ENCODE results near the gene YY1AP1. TPM values are rescaled to one million over a fixed set of nuclear protein-coding genes. Genes with fewer than 3 reads are reported as not detected.
"Not testable (repeated sequence)": the region's sequence is repeated elsewhere in the genome, so short reads cannot be mapped to it uniquely, and the experiment has no call there.

Gene YY1AP1
- total and polyA plus RNA-seq, 4 donors = 13.3 to 43.8 (median 26.6) TPM

DNA sequence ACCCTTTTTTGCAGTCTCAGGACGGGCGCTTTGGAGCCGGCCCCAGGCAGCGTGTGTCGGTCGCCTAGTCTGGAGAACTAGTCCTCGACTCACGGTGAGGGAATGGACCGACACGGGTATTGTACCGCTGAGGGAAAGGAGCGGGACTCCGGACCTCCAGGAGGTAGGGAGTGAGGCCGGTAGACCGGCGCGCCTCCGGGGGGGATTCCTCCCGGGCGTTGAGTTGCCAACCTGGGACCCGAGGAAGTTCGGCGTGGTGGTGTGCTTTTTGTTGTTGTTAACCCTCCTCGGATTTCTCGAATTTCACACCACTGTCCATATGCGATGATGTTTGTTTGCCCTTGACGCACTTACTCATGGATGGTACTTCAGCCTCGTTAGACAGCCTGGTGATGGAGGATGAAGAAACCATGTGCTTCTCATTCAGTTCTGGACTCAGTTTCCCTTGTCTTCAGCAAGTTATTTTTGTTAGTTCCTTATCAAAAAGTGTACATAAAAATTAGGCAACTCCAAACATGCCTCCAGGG is 570 bp upstream of the YY1AP1 start, which contains the start of gene DAP3:
DAP3 (plus strand) TSS at position 11 of the 527 bp plus-strand sequence. CDS start 20,689 bp downstream, outside the sequence.
- Histone ChIP-seq H3K9ac (ENCODE audit: low read depth in 1 of 2, low read length in 2 of 2) (peak within 1 kb of the TSS; percentile 86 to 100), H3K27ac (ENCODE audit: low read depth in 1 of 2, low read length in 2 of 2) (peak within 1 kb of the TSS; percentile 95 to 99), H3K4me3 (ENCODE audit: low read depth in 1 of 3, low read length in 3 of 3) (peak within 1 kb of the TSS; percentile 70 to 93 (median 88)), H3K4me1 (ENCODE audit: control insufficient read depth in 4 of 4, insufficient read depth in 4 of 4, low read length in 3 of 4) (peaks cover 11 to 17% (median 13%) of the 10 kb centered on the region in 4 donors)
- DNase-seq (ENCODE audit: low spot score); H3K9me3 ChIP-seq (ENCODE audit: control insufficient read depth in 4 of 4, low read length in 3 of 4); H3K36me3 ChIP-seq (ENCODE audit: control insufficient read depth in 4 of 4, insufficient read depth in 3 of 4, low read depth in 1 of 4, low read length in 3 of 4); H3K27me3 ChIP-seq (ENCODE audit: control insufficient read depth in 4 of 4, insufficient read depth in 4 of 4, low read length in 3 of 4): not testable (repeated sequence)
- WGBS = under 1% methylated on average over 28 of the region's 28 CpGs

DNA sequence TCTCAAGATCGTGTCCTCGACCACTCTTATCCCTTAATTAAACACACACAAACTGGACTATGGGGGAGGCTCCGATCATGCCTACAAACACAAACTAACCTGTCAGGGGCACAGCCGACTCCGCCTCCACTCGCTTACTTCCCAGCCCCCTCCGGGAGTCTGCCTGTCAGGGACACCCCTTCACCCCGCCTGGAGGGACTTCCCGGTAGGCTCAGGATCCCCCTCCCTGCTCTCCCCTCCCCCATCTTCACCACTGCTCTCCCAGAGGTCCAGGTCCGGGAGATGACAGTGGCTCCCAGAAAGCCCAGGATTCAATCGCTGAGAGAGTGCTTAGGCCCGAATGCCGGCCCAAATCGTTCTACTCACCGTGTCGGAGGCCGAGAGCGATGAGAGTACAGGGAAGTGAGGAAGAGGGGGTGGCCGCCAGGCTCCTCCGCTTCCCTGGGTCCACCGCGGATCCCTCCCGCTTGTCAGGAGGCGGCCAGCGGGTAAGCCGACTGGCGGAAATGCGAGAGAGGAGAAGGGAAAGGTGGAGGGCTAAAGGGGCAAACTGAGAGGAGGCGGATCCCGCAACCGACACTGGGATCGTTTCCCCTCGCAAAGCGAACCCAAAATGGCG is 760 bp downstream of the YY1AP1 start:
- H3K9me3 ChIP-seq (ENCODE audit: control insufficient read depth in 4 of 4, low read length in 3 of 4); DNase-seq (ENCODE audit: low spot score); H3K27me3 ChIP-seq (ENCODE audit: control insufficient read depth in 4 of 4, insufficient read depth in 4 of 4, low read length in 3 of 4); H3K36me3 ChIP-seq (ENCODE audit: control insufficient read depth in 4 of 4, insufficient read depth in 3 of 4, low read depth in 1 of 4, low read length in 3 of 4): not testable (repeated sequence)
- under 1% methylated on average over 27 of the region's 35 CpGs for WGBS
- H3K27ac ChIP-seq (ENCODE audit: low read depth in 1 of 2, low read length in 2 of 2) = peak overlapping the region; percentile 95 to 99
- peak overlapping the region; percentile 70 to 88 (median 78) for H3K4me3 ChIP-seq (ENCODE audit: low read depth in 1 of 3, low read length in 3 of 3)
- H3K4me1 ChIP-seq (ENCODE audit: control insufficient read depth in 4 of 4, insufficient read depth in 4 of 4, low read length in 3 of 4) = peaks cover 9 to 17% (median 12%) of the 10 kb centered on the region in 4 donors
- H3K9ac ChIP-seq (ENCODE audit: low read depth in 1 of 2, low read length in 2 of 2) = peak overlapping the region; percentile 86 to 100

DNA sequence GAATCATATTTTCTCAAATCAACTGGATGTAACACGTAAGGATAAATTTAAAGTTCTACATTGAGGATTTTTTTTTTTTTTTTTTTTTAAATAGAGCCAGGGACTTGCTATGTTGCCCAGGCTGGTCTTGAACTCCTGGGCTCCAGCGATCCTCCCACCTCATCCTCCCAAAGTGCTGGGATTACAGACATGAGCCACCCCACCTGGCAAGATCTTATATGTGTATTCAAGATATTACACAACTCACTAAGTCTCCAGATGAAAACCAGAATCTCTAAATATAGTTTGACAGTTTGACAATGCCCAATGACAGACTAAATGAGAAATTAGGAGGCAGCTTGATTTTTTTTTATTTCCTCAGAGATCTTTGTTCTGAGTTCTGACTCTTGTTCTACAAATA is 6.8 kb downstream of the YY1AP1 start:
- TF ChIP-seq GABPA (IDR thresholded peaks at IDR 0.05 in 1 of 2, conservative IDR thresholded peaks at IDR 0.05 in 1 of 2) (no peak), JUND (IDR thresholded peaks at IDR 0.05) (no peak), HNF4G (IDR thresholded peaks at IDR 0.05) (no peak), FOXA1 (IDR thresholded peaks at IDR 0.05) (no peak), NR2F2 (IDR thresholded peaks at IDR 0.05) (no peak)
- TF ChIP-seq, protein P1, sequence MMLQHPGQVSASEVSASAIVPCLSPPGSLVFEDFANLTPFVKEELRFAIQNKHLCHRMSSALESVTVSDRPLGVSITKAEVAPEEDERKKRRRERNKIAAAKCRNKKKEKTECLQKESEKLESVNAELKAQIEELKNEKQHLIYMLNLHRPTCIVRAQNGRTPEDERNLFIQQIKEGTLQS (IDR thresholded peaks at IDR 0.05) = no peak
- TF ChIP-seq, protein P2, sequence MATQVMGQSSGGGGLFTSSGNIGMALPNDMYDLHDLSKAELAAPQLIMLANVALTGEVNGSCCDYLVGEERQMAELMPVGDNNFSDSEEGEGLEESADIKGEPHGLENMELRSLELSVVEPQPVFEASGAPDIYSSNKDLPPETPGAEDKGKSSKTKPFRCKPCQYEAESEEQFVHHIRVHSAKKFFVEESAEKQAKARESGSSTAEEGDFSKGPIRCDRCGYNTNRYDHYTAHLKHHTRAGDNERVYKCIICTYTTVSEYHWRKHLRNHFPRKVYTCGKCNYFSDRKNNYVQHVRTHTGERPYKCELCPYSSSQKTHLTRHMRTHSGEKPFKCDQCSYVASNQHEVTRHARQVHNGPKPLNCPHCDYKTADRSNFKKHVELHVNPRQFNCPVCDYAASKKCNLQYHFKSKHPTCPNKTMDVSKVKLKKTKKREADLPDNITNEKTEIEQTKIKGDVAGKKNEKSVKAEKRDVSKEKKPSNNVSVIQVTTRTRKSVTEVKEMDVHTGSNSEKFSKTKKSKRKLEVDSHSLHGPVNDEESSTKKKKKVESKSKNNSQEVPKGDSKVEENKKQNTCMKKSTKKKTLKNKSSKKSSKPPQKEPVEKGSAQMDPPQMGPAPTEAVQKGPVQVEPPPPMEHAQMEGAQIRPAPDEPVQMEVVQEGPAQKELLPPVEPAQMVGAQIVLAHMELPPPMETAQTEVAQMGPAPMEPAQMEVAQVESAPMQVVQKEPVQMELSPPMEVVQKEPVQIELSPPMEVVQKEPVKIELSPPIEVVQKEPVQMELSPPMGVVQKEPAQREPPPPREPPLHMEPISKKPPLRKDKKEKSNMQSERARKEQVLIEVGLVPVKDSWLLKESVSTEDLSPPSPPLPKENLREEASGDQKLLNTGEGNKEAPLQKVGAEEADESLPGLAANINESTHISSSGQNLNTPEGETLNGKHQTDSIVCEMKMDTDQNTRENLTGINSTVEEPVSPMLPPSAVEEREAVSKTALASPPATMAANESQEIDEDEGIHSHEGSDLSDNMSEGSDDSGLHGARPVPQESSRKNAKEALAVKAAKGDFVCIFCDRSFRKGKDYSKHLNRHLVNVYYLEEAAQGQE (IDR thresholded peaks at IDR 0.05) = no peak
- TF ChIP-seq, protein P3, sequence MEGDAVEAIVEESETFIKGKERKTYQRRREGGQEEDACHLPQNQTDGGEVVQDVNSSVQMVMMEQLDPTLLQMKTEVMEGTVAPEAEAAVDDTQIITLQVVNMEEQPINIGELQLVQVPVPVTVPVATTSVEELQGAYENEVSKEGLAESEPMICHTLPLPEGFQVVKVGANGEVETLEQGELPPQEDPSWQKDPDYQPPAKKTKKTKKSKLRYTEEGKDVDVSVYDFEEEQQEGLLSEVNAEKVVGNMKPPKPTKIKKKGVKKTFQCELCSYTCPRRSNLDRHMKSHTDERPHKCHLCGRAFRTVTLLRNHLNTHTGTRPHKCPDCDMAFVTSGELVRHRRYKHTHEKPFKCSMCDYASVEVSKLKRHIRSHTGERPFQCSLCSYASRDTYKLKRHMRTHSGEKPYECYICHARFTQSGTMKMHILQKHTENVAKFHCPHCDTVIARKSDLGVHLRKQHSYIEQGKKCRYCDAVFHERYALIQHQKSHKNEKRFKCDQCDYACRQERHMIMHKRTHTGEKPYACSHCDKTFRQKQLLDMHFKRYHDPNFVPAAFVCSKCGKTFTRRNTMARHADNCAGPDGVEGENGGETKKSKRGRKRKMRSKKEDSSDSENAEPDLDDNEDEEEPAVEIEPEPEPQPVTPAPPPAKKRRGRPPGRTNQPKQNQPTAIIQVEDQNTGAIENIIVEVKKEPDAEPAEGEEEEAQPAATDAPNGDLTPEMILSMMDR (IDR thresholded peaks at IDR 0.05; ENCODE audit: low read depth, low read length, missing input control) = no peak
- no peaks in the 10 kb centered on the region for H3K27me3 ChIP-seq (ENCODE audit: control insufficient read depth in 4 of 4, insufficient read depth in 4 of 4, low read length in 3 of 4)
- H3K27ac ChIP-seq (ENCODE audit: low read depth in 1 of 2, low read length in 2 of 2) = no peak overlapping the region
- 96% methylated on average over 2 of the region's 2 CpGs for WGBS
- H3K4me1 ChIP-seq (ENCODE audit: control insufficient read depth in 4 of 4, insufficient read depth in 4 of 4, low read length in 3 of 4) = peaks cover 2 to 8% (median 4%) of the 10 kb centered on the region in 4 donors
- H3K4me3 ChIP-seq (ENCODE audit: low read depth in 1 of 3, low read length in 3 of 3) = no peak overlapping the region
- no peaks in the 10 kb centered on the region for H3K9me3 ChIP-seq (ENCODE audit: control insufficient read depth in 4 of 4, low read length in 3 of 4)
- no peak overlapping the region for H3K9ac ChIP-seq (ENCODE audit: low read depth in 1 of 2, low read length in 2 of 2)
- peaks cover 3 to 31% (median 23%) of the 10 kb centered on the region in 4 donors for H3K36me3 ChIP-seq (ENCODE audit: control insufficient read depth in 4 of 4, insufficient read depth in 3 of 4, low read depth in 1 of 4, low read length in 3 of 4)
- no peak for DNase-seq (ENCODE audit: low spot score)

Data from liver (tissue), 9 donors.